GM23338 (cell line): ENCODE data around the gene PRTFDC1. TPM values are rescaled to one million over a fixed set of nuclear protein-coding genes. Genes with fewer than 3 reads are reported as not detected.

Experiments used
- ATAC-seq: fragments of 200-7000 bp; cut with Tn5 transposase; 3 replicates; pipeline ENCODE4 v1.9.1; 2020
- DNase-seq: peaks from one replicate; pipeline ENCODE4 v3.0.0-alpha.2; 2015; ENCODE audit warnings: low spot score
- H2AFZ ChIP-seq: fragments of 200-600 bp; sonication (generic); 2 replicates; pipeline ENCODE4 v1.8.0; 2016; ENCODE audit warnings: antibody characterized with exemption, mild to moderate bottlenecking, moderate library complexity
- H3F3A ChIP-seq: fragments of 200-600 bp; sonication (generic); replicated peaks from 2 replicates; pipeline ENCODE4 v1.8.0; 2017; ENCODE audit warnings: antibody characterized with exemption, mixed run types, low read depth
- H3K27ac ChIP-seq: fragments of 200-600 bp; sonication (generic); 2 replicates; pipeline ENCODE4 v1.6.1; 2016; ENCODE audit warnings: low read depth
- H3K27me3 ChIP-seq: fragments of 200-600 bp; sonication (generic); 2 replicates; pipeline ENCODE4 v1.8.0; 2016; ENCODE audit warnings: mild to moderate bottlenecking, mixed run types, moderate library complexity; ENCODE audit not compliant: insufficient read depth
- H3K36me3 ChIP-seq: fragments of 200-600 bp; sonication (generic); 2 replicates; pipeline ENCODE4 v1.8.0; 2016; ENCODE audit warnings: mild to moderate bottlenecking; ENCODE audit not compliant: insufficient read depth
- H3K4me1 ChIP-seq: fragments of 200-600 bp; sonication (generic); 2 replicates; pipeline ENCODE4 v1.8.0; 2016; ENCODE audit warnings: mild to moderate bottlenecking, moderate library complexity; ENCODE audit not compliant: insufficient read depth
- H3K4me2 ChIP-seq: fragments of 200-600 bp; sonication (generic); 2 replicates; pipeline ENCODE4 v1.7.1; 2017; ENCODE audit warnings: mixed run types
- H3K4me3 ChIP-seq: fragments of 200-600 bp; sonication (generic); 2 replicates; pipeline ENCODE4 v1.6.1; 2016; ENCODE audit warnings: mixed run types
- H3K79me2 ChIP-seq: fragments of 200-600 bp; sonication (generic); replicated peaks from 2 replicates; pipeline ENCODE4 v1.8.0; 2017; ENCODE audit warnings: mild to moderate bottlenecking; ENCODE audit not compliant: insufficient read depth
- H3K9me2 ChIP-seq: fragments of 200-600 bp; sonication (generic); 2 replicates; pipeline ENCODE4 v1.8.0; 2017; ENCODE audit not compliant: insufficient read depth
- H4K20me1 ChIP-seq: fragments of 200-600 bp; sonication (generic); replicated peaks from 2 replicates; pipeline ENCODE4 v1.8.0; 2017; ENCODE audit warnings: mild to moderate bottlenecking; ENCODE audit not compliant: insufficient read depth
- H3K27ac Mint-ChIP-seq: 2 replicates; pipeline ENCODE4 v1.8.0; 2020; ENCODE audit warnings: inconsistent platforms, mild to moderate bottlenecking, moderate library complexity, mixed read lengths
- H3K27me3 Mint-ChIP-seq: 3 replicates; pipeline ENCODE4 v1.8.0; 2022; ENCODE audit warnings: low read depth, mild to moderate bottlenecking, moderate library complexity, mixed read lengths, inconsistent platforms; ENCODE audit not compliant: insufficient read depth, poor library complexity
- H3K36me3 Mint-ChIP-seq: 3 replicates; pipeline ENCODE4 v1.8.0; 2021; ENCODE audit warnings: low read depth, mild to moderate bottlenecking, inconsistent platforms, moderate library complexity, mixed read lengths
- H3K4me1 Mint-ChIP-seq: 3 replicates; pipeline ENCODE4 v1.8.0; 2020; ENCODE audit warnings: mild to moderate bottlenecking, inconsistent platforms, mixed read lengths
- H3K4me3 Mint-ChIP-seq: 3 replicates; pipeline ENCODE4 v1.8.0; 2021; ENCODE audit warnings: moderate library complexity, mild to moderate bottlenecking, inconsistent platforms, mixed read lengths
- H3K9me3 Mint-ChIP-seq: 3 replicates; pipeline ENCODE4 v1.8.0; 2020; ENCODE audit warnings: moderate library complexity, mild to moderate bottlenecking, inconsistent platforms, mixed read lengths
- CREB1 ChIP-seq: fragments of 250-450 bp; sonication (Bioruptor Pico); IDR thresholded peaks from 2 replicates; pipeline ENCODE4 v1.5.0; 2020; ENCODE audit warnings: low read depth, mild to moderate bottlenecking, moderate library complexity
- EZH2 ChIP-seq: fragments of 200-600 bp; sonication (generic); IDR thresholded peaks from one replicate; pipeline ENCODE4 v1.8.0; 2017; ENCODE audit warnings: antibody characterized with exemption, mild to moderate bottlenecking, low read depth; ENCODE audit not compliant: unreplicated experiment
- EZH2phosphoT487 ChIP-seq: fragments of 200-600 bp; sonication (generic); IDR thresholded peaks from one replicate; pipeline ENCODE4 v1.8.1; 2018; ENCODE audit warnings: antibody characterized with exemption; ENCODE audit not compliant: unreplicated experiment
- NANOG ChIP-seq: IDR thresholded peaks from 2 replicates; pipeline ENCODE4 v1.6.1; 2016; ENCODE audit warnings: antibody characterized with exemption, borderline replicate concordance
- POLR2AphosphoS5 ChIP-seq: IDR thresholded peaks from 2 replicates; pipeline ENCODE4 v1.6.1; 2016; ENCODE audit warnings: antibody characterized with exemption, low read depth
- ZNF114 ChIP-seq: fragments of 250-450 bp; sonication (Bioruptor Pico); IDR thresholded peaks from 2 replicates; pipeline ENCODE4 v1.5.0; 2020; ENCODE audit warnings: mild to moderate bottlenecking, moderate library complexity
- ZNF331 ChIP-seq: fragments of 250-450 bp; sonication (Bioruptor Pico); IDR thresholded peaks from 2 replicates; pipeline ENCODE4 v1.5.0; 2020; ENCODE audit warnings: low read depth, mild to moderate bottlenecking, moderate library complexity
- polyA plus RNA-seq: library from polyadenylated mRNA; unstranded; fragments of >200 nt; fragmentation: Nextera tagmentation; extraction: Ambion mirVana; gene quantifications from 2 replicates; pipeline ENCODE4 v1.2.1, GENCODE V29; 2016
- total RNA-seq: library from RNA; depleted of rRNA; stranded (reverse); fragments of >200 nt; shearing (Covaris generic); gene quantifications from 2 replicates; pipeline ENCODE4 v1.2.3, GENCODE V29; 2014
- TF ChIP-seq, protein P1 (sequence below): IDR thresholded peaks from 2 replicates; pipeline ENCODE4 v1.6.1; 2016; ENCODE audit warnings: antibody characterized with exemption
- TF ChIP-seq, protein P2 (sequence below): IDR thresholded peaks from one replicate; pipeline ENCODE4 v1.6.1; 2018; ENCODE audit warnings: antibody characterized with exemption; ENCODE audit not compliant: unreplicated experiment
- TF ChIP-seq, protein P3 (sequence below), 2 experiments: fragments of 200-600 bp in 1 of 2; sonication (generic) in 1 of 2; conservative IDR thresholded peaks; 2 replicates each; pipeline versions ENCODE4 v1.5.1 to v1.6.1; 2016 to 2017; ENCODE audit warnings: antibody characterized with exemption in 2 of 2, low read depth in 2 of 2, mild to moderate bottlenecking in 2 of 2, moderate library complexity in 1 of 2
- TF ChIP-seq, protein P4 (sequence below): fragments of 250-450 bp; sonication (Bioruptor Pico); IDR thresholded peaks from 2 replicates; pipeline ENCODE4 v1.5.0; 2020; ENCODE audit warnings: mild to moderate bottlenecking, moderate library complexity

Gene PRTFDC1
- total and polyA plus RNA-seq, 2 experiments from 2014 or later: 7.9 to 9.1 TPM

DNA sequence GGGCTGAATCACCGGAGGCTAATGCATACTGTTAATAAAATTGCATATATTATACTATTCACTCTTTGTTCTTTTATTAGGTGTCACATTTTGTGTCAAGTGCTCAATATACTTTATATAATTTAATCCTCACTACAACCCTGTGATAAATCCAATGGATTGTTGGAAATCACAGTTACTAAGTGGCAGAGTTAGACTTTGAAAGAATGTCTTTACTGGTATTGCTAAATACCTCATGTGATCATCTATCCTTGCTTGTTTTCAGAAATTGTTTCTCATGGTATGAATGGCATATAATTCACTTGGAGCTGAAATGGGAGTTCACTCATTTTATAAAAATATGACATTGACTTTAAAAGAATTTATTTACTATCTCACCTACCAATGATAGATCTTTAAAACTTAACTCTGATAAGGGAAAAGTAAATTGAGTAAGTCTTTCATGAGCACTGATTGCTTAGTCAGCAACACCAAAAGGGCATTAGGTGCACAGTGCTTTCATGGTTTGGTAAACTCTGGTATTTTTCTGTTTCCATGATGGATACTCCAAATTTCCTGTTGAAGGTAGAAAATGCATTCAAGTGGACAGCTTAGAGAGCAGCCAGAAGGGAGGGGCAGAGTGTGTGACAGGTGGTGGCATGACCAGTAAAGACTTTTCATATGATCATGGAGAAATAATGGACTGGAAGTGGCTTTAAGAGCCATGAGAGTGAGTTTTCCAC lies 41.0 kb upstream of the PRTFDC1 start:
- no peaks in the 10 kb centered on the region for H4K20me1 ChIP-seq
- no peak for TF ChIP-seq POLR2AphosphoS5
- TF ChIP-seq, protein P1, sequence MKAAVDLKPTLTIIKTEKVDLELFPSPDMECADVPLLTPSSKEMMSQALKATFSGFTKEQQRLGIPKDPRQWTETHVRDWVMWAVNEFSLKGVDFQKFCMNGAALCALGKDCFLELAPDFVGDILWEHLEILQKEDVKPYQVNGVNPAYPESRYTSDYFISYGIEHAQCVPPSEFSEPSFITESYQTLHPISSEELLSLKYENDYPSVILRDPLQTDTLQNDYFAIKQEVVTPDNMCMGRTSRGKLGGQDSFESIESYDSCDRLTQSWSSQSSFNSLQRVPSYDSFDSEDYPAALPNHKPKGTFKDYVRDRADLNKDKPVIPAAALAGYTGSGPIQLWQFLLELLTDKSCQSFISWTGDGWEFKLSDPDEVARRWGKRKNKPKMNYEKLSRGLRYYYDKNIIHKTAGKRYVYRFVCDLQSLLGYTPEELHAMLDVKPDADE: no peak
- TF ChIP-seq EZH2phosphoT487: no peak
- TF ChIP-seq, protein P2, sequence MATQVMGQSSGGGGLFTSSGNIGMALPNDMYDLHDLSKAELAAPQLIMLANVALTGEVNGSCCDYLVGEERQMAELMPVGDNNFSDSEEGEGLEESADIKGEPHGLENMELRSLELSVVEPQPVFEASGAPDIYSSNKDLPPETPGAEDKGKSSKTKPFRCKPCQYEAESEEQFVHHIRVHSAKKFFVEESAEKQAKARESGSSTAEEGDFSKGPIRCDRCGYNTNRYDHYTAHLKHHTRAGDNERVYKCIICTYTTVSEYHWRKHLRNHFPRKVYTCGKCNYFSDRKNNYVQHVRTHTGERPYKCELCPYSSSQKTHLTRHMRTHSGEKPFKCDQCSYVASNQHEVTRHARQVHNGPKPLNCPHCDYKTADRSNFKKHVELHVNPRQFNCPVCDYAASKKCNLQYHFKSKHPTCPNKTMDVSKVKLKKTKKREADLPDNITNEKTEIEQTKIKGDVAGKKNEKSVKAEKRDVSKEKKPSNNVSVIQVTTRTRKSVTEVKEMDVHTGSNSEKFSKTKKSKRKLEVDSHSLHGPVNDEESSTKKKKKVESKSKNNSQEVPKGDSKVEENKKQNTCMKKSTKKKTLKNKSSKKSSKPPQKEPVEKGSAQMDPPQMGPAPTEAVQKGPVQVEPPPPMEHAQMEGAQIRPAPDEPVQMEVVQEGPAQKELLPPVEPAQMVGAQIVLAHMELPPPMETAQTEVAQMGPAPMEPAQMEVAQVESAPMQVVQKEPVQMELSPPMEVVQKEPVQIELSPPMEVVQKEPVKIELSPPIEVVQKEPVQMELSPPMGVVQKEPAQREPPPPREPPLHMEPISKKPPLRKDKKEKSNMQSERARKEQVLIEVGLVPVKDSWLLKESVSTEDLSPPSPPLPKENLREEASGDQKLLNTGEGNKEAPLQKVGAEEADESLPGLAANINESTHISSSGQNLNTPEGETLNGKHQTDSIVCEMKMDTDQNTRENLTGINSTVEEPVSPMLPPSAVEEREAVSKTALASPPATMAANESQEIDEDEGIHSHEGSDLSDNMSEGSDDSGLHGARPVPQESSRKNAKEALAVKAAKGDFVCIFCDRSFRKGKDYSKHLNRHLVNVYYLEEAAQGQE: no peak
- TF ChIP-seq, protein P3, sequence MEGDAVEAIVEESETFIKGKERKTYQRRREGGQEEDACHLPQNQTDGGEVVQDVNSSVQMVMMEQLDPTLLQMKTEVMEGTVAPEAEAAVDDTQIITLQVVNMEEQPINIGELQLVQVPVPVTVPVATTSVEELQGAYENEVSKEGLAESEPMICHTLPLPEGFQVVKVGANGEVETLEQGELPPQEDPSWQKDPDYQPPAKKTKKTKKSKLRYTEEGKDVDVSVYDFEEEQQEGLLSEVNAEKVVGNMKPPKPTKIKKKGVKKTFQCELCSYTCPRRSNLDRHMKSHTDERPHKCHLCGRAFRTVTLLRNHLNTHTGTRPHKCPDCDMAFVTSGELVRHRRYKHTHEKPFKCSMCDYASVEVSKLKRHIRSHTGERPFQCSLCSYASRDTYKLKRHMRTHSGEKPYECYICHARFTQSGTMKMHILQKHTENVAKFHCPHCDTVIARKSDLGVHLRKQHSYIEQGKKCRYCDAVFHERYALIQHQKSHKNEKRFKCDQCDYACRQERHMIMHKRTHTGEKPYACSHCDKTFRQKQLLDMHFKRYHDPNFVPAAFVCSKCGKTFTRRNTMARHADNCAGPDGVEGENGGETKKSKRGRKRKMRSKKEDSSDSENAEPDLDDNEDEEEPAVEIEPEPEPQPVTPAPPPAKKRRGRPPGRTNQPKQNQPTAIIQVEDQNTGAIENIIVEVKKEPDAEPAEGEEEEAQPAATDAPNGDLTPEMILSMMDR (conservative IDR thresholded peaks at IDR 0.05; ENCODE audit: low read depth in 2 of 2): no peak
- TF ChIP-seq ZNF114 (CRISPR knock-in tag): no peak
- no peak for TF ChIP-seq EZH2
- TF ChIP-seq ZNF331 (CRISPR knock-in tag): no peak
- no peak for TF ChIP-seq CREB1 (CRISPR knock-in tag)
- no peak for TF ChIP-seq NANOG
- TF ChIP-seq, protein P4, sequence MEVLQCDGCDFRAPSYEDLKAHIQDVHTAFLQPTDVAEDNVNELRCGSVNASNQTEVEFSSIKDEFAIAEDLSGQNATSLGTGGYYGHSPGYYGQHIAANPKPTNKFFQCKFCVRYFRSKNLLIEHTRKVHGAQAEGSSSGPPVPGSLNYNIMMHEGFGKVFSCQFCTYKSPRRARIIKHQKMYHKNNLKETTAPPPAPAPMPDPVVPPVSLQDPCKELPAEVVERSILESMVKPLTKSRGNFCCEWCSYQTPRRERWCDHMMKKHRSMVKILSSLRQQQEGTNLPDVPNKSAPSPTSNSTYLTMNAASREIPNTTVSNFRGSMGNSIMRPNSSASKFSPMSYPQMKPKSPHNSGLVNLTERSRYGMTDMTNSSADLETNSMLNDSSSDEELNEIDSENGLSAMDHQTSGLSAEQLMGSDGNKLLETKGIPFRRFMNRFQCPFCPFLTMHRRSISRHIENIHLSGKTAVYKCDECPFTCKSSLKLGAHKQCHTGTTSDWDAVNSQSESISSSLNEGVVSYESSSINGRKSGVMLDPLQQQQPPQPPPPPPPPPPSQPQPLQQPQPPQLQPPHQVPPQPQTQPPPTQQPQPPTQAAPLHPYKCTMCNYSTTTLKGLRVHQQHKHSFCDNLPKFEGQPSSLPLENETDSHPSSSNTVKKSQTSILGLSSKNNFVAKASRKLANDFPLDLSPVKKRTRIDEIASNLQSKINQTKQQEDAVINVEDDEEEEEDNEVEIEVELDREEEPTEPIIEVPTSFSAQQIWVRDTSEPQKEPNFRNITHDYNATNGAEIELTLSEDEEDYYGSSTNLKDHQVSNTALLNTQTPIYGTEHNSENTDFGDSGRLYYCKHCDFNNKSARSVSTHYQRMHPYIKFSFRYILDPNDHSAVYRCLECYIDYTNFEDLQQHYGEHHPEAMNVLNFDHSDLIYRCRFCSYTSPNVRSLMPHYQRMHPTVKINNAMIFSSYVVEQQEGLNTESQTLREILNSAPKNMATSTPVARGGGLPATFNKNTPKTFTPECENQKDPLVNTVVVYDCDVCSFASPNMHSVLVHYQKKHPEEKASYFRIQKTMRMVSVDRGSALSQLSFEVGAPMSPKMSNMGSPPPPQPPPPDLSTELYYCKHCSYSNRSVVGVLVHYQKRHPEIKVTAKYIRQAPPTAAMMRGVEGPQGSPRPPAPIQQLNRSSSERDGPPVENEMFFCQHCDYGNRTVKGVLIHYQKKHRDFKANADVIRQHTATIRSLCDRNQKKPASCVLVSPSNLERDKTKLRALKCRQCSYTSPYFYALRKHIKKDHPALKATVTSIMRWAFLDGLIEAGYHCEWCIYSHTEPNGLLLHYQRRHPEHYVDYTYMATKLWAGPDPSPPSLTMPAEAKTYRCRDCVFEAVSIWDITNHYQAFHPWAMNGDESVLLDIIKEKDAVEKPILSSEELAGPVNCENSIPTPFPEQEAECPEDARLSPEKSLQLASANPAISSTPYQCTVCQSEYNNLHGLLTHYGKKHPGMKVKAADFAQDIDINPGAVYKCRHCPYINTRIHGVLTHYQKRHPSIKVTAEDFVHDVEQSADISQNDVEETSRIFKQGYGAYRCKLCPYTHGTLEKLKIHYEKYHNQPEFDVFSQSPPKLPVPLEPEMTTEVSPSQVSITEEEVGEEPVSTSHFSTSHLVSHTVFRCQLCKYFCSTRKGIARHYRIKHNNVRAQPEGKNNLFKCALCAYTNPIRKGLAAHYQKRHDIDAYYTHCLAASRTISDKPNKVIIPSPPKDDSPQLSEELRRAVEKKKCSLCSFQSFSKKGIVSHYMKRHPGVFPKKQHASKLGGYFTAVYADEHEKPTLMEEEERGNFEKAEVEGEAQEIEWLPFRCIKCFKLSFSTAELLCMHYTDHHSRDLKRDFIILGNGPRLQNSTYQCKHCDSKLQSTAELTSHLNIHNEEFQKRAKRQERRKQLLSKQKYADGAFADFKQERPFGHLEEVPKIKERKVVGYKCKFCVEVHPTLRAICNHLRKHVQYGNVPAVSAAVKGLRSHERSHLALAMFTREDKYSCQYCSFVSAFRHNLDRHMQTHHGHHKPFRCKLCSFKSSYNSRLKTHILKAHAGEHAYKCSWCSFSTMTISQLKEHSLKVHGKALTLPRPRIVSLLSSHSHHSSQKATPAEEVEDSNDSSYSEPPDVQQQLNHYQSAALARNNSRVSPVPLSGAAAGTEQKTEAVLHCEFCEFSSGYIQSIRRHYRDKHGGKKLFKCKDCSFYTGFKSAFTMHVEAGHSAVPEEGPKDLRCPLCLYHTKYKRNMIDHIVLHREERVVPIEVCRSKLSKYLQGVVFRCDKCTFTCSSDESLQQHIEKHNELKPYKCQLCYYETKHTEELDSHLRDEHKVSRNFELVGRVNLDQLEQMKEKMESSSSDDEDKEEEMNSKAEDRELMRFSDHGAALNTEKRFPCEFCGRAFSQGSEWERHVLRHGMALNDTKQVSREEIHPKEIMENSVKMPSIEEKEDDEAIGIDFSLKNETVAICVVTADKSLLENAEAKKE (CRISPR knock-in tag): no peak
- H3K36me3 ChIP-seq: no peaks in the 10 kb centered on the region
- H3K4me3 Mint-ChIP-seq: no peak overlapping the region
- H3K9me3 Mint-ChIP-seq: no peaks in the 10 kb centered on the region
- H3K9me2 ChIP-seq: no peaks in the 10 kb centered on the region
- H3K4me2 ChIP-seq: no peak overlapping the region
- H3K27ac ChIP-seq: no peak overlapping the region
- no peak for ATAC-seq
- H3K79me2 ChIP-seq: no peaks in the 10 kb centered on the region
- no peak overlapping the region for H2AFZ ChIP-seq
- H3K27me3 Mint-ChIP-seq: peaks cover 2% of the 10 kb centered on the region
- no peak overlapping the region for H3K27ac Mint-ChIP-seq
- H3K36me3 Mint-ChIP-seq: no peaks in the 10 kb centered on the region
- H3K4me1 ChIP-seq: no peaks in the 10 kb centered on the region
- no peaks in the 10 kb centered on the region for H3K4me1 Mint-ChIP-seq
- no peaks in the 10 kb centered on the region for H3K27me3 ChIP-seq
- no peaks in the 10 kb centered on the region for H3F3A ChIP-seq
- H3K4me3 ChIP-seq: no peak overlapping the region
- no peak for DNase-seq
